Transverse colon (tissue), 4 donors: Measurements from ENCODE around the gene CSNK1D. TPM values are rescaled to one million over a fixed set of nuclear protein-coding genes. Genes with fewer than 3 reads are reported as not detected.

Experiments
- DNase-seq: peaks from one replicate; pipeline ENCODE4 v3.0.0-alpha.2; 2019
- H3K27ac ChIP-seq, 4 donors: fragments of 200-600 bp; sonication (generic); 2 replicates each; pipeline ENCODE4 v1.5.1; 2016 to 2018; ENCODE audit warnings: inconsistent platforms in 4 of 4
- H3K27me3 ChIP-seq: fragments of 200-600 bp; sonication (generic); 2 replicates; pipeline ENCODE4 v1.5.1; 2017; ENCODE audit warnings: inconsistent platforms
- H3K36me3 ChIP-seq, 4 donors: fragments of 200-600 bp; sonication (generic); 2 replicates each; pipeline ENCODE4 v1.5.1; 2017 to 2019; ENCODE audit warnings: inconsistent platforms in 4 of 4
- H3K4me1 ChIP-seq, 4 donors: fragments of 200-600 bp; sonication (generic); 2 replicates each; pipeline ENCODE4 v1.5.1; 2017 to 2020; ENCODE audit warnings: inconsistent platforms in 4 of 4
- H3K4me3 ChIP-seq, 4 donors: fragments of 200-600 bp; sonication (generic); 1 replicate in 1 of 4; 2 replicates in 3 of 4; pipeline versions ENCODE4 v1.5.1 to v1.6.1; 2017 to 2019; ENCODE audit warnings: inconsistent platforms in 4 of 4
- H3K9me3 ChIP-seq, 2 donors: fragments of 200-600 bp; sonication (generic); 2 replicates each; pipeline ENCODE4 v1.5.1; 2017 to 2019; ENCODE audit warnings: inconsistent platforms in 2 of 2
- EP300 ChIP-seq: sonication (generic); formaldehyde crosslinking; IDR thresholded peaks from one replicate; pipeline ENCODE4 v1.6.1; 2017; ENCODE audit warnings: antibody characterized with exemption, low read depth
- POLR2A ChIP-seq: fragments of 450-650 bp; IDR thresholded peaks from one replicate; pipeline ENCODE4 v1.6.1; 2016; ENCODE audit warnings: antibody characterized with exemption, mild to moderate bottlenecking, moderate library complexity
- POLR2AphosphoS5 ChIP-seq, 3 donors: sonication (generic); formaldehyde crosslinking; IDR thresholded peaks; one replicate each; pipeline ENCODE4 v1.6.1; 2016; ENCODE audit warnings: antibody characterized with exemption in 3 of 3
- WGBS, 2 donors: methylation state at CpG; one replicate each; pipeline ENCODE4 v1.1.5; 2018; ENCODE audit warnings: low coverage in 1 of 2; 5-methylcytosine and 5-hydroxymethylcytosine counted together
- in situ Hi-C, 4 donors: fragments of 200-750 bp; cut with MboI; loops; one replicate each; pipeline versions ENCODE4 v1.15.0 to v1.15.1; 2017; ENCODE audit warnings: low sequenced_read_pairs in 3 of 4, low pct_ligation_motif_present in 1 of 4, low pct_unique_long_range_greater_than_20kb in 1 of 4
- intact Hi-C: fragments of 100-400 bp; cut with DNase I; formaldehyde crosslinking; loops from one replicate; pipeline ENCODE4 v1.15.1; 2023; ENCODE audit warnings: low total_unique reads
- total RNA-seq, 4 donors: library from RNA; depleted of rRNA; stranded (reverse); fragments of >200 nt; gene quantifications; one replicate each; pipeline ENCODE4 v1.1.0, GENCODE V29; 2016
- TF ChIP-seq, protein P1 (sequence below), 5 experiments: fragments of 200-600 bp in 3 of 5; fragments of 450-650 bp in 2 of 5; sonication (generic) in 3 of 5; IDR thresholded peaks; 1 replicate in 2 of 5; 2 replicates in 3 of 5; pipeline ENCODE4 v1.5.1; 2016 to 2017; ENCODE audit warnings: antibody characterized with exemption in 5 of 5, inconsistent platforms in 3 of 5, mild to moderate bottlenecking in 2 of 5, moderate library complexity in 1 of 5

The CSNK1D gene
- total RNA-seq, 4 donors from 2014 or later, result 86.0 to 230 (median 148) TPM

DNA sequence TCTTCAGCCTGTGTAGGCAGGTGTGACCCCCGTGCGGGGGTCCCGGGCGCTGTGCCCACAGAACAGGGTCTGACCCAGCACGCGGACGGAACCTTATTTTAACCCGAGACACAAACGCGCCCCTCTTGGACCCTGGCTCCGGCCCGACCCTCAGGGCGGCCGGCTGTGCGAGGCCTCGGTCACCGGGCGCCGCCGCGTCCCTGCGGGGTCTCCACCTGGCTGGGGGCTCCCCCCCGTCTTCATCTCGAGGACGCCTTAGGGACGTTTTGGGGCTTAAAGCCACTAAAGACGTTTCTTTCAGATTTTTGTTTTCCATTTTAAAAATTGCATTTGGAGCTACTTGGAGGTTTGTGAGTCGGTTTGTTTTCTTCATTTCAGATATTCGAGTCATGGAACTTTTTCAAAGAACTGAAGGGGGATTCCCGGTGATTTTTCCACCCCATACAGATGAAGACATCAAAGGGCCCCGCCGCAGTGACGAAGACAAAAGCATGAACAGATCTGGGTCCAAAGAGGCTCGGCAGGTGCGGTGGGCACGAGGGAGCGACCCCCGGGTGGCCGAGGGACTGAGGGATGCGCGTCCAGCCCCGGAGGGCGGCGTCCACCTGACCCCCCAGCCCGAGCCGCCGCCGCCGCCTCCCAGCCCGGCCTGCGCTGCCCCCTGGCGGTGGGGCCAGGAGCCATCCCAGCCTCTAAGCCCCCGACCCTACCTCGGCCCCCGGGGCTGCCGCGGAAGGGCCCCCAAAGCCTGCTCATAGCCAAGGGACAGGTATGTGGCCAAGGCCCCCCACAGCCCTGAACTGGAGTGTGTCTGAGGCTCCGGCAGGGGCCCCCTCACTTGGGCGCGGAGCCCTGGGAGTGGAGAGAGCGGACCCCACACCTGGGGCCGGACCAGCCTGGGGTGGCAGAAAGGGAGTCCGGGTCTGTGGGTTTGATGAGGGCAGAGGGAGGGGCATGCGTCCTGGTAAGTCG, 47.7 kb upstream of the CSNK1D start:
- no peak for TF ChIP-seq POLR2A
- TF ChIP-seq, protein P1, sequence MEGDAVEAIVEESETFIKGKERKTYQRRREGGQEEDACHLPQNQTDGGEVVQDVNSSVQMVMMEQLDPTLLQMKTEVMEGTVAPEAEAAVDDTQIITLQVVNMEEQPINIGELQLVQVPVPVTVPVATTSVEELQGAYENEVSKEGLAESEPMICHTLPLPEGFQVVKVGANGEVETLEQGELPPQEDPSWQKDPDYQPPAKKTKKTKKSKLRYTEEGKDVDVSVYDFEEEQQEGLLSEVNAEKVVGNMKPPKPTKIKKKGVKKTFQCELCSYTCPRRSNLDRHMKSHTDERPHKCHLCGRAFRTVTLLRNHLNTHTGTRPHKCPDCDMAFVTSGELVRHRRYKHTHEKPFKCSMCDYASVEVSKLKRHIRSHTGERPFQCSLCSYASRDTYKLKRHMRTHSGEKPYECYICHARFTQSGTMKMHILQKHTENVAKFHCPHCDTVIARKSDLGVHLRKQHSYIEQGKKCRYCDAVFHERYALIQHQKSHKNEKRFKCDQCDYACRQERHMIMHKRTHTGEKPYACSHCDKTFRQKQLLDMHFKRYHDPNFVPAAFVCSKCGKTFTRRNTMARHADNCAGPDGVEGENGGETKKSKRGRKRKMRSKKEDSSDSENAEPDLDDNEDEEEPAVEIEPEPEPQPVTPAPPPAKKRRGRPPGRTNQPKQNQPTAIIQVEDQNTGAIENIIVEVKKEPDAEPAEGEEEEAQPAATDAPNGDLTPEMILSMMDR (IDR thresholded peaks at IDR 0.05), result peak; percentile 89 to 98 (median 94)
- TF ChIP-seq EP300, result no peak
- TF ChIP-seq POLR2AphosphoS5 (IDR thresholded peaks at IDR 0.05), result no peak
- Histone ChIP-seq H3K27ac (no peak overlapping the region), H3K27me3 (peaks cover 6% of the 10 kb centered on the region), H3K9me3 (no peaks in the 10 kb centered on the region), H3K36me3 (no peaks in the 10 kb centered on the region), H3K4me1 (peaks cover 0 to 28% (median 11%) of the 10 kb centered on the region in 4 donors), H3K4me3 (peak overlapping the region in 1 of 4 donors; percentile 11)
- DNase-seq, result peak; percentile 40
- intact Hi-C loops, result loop anchor here (2.0 to 5.0 kb wide), 2 partner anchors 84 to 114 kb away; no protein-coding TSS in a partner anchor
- WGBS, 2 donors, result 48% methylated on average over 58 of the region's 65 CpGs; no CpG with 5 or more reads in 1 of the 2 donors
- in situ Hi-C loops, result loop anchor here in 1 of 4 donors (10.0 kb wide), 1 partner anchor 116 kb away; no protein-coding TSS in a partner anchor

DNA sequence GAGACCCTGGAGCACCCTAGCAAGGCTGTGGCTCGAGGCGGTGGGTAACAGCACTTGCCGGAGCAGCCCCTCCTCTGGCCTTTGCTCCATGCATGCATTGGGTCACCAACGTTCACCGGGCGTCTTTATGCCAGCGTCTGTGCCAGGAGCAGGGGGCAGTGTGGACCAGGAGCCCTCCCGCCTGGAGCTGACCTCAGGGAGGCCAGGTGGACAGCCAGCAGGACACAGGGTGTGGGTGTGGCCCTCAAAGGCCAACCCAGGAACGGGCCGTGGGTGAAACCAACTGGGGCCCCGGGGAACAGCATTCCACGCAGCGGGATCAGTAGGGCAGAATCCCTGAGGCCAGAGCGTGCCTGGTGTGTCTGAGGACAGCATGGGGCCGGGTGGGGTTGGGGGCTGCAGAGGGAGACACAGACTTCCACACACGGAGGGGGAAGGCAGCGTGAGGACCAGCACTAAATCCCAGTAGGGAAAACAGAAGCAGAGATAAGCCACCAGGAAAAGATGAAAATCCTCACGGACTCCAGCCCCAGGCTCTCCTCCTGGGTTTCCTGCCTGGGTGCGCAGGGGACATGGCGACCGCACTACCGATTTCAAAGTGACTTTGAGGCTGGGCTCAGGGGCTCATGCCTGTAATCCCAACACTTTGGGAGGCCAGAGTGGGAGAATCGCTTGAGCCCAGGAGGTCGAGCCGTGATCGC, 46.8 kb upstream of the CSNK1D start:
- Histone ChIP-seq H3K27ac (no peak overlapping the region), H3K4me1 (peaks cover 3 to 31% (median 14%) of the 10 kb centered on the region in 4 donors), H3K36me3 (no peaks in the 10 kb centered on the region), H3K4me3 (no peak overlapping the region), H3K9me3 (no peaks in the 10 kb centered on the region), H3K27me3 (peaks cover 15% of the 10 kb centered on the region)
- no peak for DNase-seq
- WGBS, 2 donors, result 56 to 85% methylated on average over 5 to 20 of the region's 26 CpGs
- TF ChIP-seq EP300 (no peak), POLR2A (no peak), POLR2AphosphoS5 (IDR thresholded peaks at IDR 0.05) (no peak)
- TF ChIP-seq, protein P1 (IDR thresholded peaks at IDR 0.05), result no peak
- intact Hi-C loops, result loop anchor here (2.0 to 5.0 kb wide), 2 partner anchors 83 to 113 kb away; no protein-coding TSS in a partner anchor
- in situ Hi-C loops, result loop anchor here in 1 of 4 donors (10.0 kb wide), 1 partner anchor 115 kb away; no protein-coding TSS in a partner anchor

DNA sequence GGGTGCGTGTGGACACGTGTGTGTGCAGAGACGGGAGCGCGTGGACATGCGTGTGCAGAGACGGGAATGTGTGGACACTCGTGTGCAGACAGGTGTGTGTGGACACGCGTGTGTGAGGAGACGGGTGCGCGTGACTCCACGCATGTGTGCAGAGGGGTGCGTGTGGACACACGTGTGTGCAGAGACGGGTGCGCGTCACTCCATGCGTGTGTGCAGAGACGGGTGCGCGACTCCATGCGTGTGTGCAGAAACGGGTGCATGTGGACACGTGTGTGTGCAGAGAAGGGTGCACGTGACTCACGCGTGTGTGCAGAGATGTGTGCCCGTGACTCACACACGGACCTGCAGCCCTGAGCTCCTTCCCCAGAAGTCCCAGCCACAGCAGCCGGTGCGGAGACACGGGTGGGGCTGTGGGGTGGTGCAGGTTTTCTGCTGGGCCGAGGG, 46.1 kb upstream of the CSNK1D start:
- in situ Hi-C loops, result loop anchor here in 1 of 4 donors (10.0 kb wide), 1 partner anchor 115 kb away; no protein-coding TSS in a partner anchor
- no peak for DNase-seq
- no peaks in the 10 kb centered on the region for H3K36me3 ChIP-seq
- peaks cover 22% of the 10 kb centered on the region for H3K27me3 ChIP-seq
- TF ChIP-seq POLR2A, result no peak
- no peak for TF ChIP-seq POLR2AphosphoS5 (IDR thresholded peaks at IDR 0.05)
- TF ChIP-seq EP300, result no peak
- TF ChIP-seq, protein P1 (IDR thresholded peaks at IDR 0.05), result no peak
- no peak overlapping the region for H3K27ac ChIP-seq
- no peaks in the 10 kb centered on the region for H3K9me3 ChIP-seq
- H3K4me1 ChIP-seq, result peaks cover 3 to 24% (median 9%) of the 10 kb centered on the region in 4 donors
- no peak overlapping the region for H3K4me3 ChIP-seq
- intact Hi-C loops, result loop anchor here (2.0 to 5.0 kb wide), 2 partner anchors 82 to 113 kb away; no protein-coding TSS in a partner anchor
- 90 to 93% methylated on average over 3 to 35 of the region's 35 CpGs for WGBS, 2 donors
